ENCODE results near the gene ZNF174.
A peak's percentile ranks its signal among the peaks of the same experiment; 100 is the strongest.

The ZNF174 gene
- total RNA-seq = 6.1 to 14.5 reads per million in 2 experiments

DNA sequence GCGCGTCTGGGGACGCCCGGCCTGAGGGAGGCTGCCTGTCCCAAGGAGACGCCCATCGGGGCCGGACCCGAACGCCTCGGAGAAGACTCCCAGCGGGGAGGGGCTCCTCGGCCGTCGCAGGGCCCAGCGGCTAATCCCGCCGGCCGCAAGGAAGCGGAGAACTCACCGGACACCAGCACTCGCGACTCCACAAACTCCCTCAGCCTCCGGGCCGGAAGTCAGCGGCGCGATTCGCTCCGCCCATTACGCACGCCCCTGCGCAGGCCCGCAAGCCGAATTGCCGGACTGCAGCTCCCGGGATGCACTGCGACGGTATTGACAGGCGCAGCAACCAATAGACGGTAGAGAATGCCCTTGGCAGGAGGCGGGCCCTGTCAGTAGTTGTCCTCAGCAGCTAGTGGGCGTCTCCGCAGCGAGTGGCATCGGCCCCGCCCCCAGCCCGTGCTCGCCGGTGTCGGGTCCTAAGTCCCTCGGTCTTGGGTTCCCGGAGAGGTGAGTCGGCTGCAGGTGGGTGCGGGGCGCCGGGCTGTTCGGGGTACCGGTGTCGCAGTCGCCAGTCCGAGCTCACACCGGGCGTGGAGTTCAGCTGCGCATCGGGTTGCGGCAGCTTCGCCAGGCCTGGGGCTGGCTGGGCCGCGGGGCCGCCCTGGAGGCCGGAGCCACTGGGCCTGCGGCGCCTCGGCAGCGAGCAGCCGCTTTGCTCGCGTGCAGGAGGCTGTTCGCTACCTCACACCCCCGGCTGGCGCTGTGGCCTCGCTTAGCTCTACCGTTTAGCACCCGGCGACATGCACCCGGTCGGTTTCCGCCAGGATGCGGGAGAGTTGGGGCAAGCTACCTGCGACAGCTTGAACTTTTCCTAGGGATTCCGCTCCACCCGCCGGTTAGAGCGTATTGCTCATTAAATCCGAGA is at the start of gene ZNF174, which contains the start of gene ZSCAN32:
Gene ZNF174, plus strand, starts transcription at position 437 of the 910 bp plus-strand sequence. CDS start 790 bp downstream, outside the sequence.
Gene ZSCAN32, minus strand, starts transcription at position 226 of the 910 bp plus-strand sequence. CDS start 3,447 bp downstream, outside the sequence.
- DNase-seq (ENCODE audit: low read depth) = peak; percentile 99

DNA sequence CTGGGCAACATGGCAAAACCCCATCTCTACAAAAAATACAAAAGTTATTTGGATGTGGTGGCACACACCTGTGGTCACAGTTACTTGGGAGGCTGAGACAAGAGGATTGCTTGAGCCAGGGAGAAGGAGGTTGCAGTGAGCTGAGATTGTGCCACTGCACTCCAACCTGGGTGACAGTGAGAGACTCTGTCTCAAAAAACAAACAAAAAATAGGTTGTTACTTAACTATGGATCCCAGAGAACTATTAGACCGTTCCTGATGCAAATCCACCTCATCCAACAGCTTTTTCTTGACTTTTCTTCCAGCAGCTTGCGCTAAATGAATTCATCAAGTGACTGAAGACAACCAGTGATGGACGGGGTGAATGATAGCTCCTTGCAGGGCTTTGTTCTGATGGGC is 45.4 kb upstream of the ZNF174 start, which contains the start of gene OR2C1:
Gene OR2C1, plus strand, starts transcription at position 301 of the 400 bp plus-strand sequence. Its CDS starts 52 bp downstream, at position 353.
- no peak for DNase-seq (ENCODE audit: low read depth)

DNA sequence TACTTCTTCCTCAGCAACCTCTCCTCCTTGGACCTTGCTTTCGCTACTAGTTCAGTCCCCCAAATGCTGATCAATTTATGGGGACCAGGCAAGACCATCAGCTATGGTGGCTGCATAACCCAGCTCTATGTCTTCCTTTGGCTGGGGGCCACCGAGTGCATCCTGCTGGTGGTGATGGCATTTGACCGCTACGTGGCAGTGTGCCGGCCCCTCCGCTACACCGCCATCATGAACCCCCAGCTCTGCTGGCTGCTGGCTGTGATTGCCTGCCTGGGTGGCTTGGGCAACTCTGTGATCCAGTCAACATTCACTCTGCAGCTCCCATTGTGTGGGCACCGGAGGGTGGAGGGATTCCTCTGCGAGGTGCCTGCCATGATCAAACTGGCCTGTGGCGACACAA is 44.9 kb upstream of the ZNF174 start:
- no peak for DNase-seq (ENCODE audit: low read depth)

DNA sequence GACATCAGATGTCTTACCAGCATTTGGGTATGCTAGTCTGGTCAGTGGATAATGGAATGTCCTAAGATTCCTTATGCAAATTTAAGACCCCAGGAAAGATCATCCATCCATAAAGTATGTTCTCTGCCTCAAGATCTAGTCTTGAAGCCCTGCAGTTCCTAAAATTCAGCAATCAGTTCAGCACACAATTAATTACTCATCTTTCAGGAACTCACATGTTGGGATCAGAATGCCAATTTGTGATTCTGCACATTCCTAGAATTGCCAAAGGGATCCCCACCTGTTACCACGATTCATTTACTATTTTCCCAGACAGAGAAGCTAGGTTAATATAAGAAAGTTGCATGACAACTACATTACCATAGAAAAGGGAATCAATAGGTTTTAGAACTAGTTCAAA is 42.1 kb upstream of the ZNF174 start:
- no peak for DNase-seq (ENCODE audit: low read depth)

DNA sequence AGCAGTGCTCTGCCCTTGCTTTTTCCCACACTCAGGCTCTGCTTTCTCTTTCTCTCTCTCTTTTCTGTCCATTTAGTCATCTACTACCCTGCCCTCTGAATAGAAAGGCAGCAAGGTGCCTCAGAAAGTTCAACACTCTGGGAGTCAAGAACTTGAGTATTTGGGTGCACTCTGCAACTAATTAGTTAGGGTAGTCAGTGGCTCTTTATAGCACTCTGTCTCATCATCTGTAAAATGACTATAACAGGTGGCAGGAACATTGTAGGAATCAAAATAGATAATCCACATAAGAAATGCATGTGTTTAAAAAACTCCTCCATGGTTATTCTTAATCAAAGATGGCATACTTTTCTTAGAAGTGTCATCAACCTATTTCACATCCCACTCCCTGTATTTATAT is 38.1 kb upstream of the ZNF174 start:
- no peak for DNase-seq (ENCODE audit: low read depth)

DNA sequence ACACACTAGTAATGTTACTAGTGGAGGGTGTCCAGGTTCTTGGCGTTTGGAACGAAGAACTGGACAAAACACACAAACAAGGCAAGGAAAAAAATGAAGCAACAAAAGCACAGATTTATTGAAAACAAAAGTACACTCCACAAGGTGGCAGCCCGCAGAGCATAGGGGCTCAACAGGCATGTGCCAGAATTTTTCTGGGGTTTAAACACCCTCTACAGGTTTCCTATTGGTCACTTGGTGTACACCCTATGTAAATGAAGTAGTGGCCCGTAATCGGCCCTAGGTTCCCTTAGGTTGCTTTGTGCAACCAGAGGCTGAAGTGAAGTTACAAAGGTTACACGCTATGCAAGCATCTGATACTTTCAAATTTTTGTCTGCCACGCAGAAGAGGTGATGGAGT is 37.2 kb upstream of the ZNF174 start:
- DNase-seq (ENCODE audit: low read depth) = no peak

DNA sequence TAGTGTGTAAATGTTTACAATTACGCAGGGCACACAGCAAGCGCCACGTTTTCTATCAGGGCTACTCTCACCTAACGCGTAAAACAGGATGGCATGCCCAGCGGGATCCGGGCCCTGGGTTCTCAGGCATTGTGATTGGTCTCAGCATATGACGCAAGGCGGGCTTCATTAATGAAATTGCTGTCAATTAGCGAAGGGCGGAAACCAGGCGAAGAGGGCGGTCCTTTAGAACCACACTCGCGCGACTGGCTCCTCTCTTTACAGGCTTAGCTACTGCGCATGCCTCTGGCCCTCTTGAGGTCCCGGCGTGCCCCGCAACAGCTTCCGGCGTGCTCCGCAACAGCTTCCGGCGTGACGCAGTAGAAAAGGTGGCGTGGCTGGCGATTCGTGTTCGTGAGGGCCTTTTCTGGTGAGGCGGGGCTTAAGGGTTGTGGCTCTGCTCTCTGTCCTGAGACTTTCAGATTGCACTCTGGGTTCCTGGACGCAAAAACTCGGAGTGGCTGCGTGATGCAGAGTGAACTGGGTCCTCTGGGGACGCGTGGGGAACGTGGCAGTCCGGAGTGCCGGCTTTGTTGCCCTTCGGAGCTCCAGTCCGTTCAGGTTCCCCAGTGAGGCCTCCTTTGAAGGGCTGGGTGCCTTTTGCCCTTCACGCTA is 36.1 kb upstream of the ZNF174 start:
- peak; percentile 80 for DNase-seq (ENCODE audit: low read depth)

DNA sequence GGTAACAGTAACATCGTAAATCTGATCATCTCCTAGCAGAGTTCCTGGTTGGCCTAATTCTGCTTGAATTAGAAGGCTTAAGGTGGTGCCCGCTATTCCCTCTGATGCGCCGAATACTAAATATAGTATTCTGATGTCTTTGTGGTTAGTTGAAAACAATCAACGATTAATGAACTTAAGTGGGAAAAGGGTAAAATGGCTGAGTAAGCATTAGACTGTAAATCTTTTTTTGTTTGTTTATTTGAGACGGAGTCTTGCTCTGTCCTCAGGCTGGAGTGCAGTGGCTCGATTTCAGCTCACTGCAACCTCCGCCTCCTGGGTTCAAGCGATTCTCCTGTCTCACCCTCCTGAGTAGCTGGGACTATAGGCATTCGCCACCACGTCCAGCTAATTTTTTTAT is 31.9 kb upstream of the ZNF174 start:
- DNase-seq (ENCODE audit: low read depth) = no peak

DNA sequence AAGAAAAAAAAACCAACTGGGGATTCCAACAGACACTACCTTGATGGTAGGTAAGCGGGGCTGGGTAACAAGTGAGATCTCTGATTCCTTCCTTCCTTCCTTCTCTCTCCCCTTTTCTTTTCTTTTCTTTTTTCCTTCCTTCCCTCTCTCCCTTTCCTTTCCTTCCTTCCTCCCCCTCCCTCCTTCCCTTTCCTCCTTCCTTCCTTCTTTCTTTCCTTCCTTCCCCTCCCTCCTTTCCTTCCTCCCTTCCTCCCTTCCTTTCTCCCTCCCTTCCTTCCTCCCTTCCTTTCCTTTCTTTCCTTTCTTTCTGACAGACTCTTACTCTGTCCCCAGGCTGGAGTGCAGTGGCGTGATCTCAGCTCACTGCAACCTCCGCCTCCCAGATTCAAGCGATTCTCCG is 25.3 kb upstream of the ZNF174 start:
- DNase-seq (ENCODE audit: low read depth) = no peak

DNA sequence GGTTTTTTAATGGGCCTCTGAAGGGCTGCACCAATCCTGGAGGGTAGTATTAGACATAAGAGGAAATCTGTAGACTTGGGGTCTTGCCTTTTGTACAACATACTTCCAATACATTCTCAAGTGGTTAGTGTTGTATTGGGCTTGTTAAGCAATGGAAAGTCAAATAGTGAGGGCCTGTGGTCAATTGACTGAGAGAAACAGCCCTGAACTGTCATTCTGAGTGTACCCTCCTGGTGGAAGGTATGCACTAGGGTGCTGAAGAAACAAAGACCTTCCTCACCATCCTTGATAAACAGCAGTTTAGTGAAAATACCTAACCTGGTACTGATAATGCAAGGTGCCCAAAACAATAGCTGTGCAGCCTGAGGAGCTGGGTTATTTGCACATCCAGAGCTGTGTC is 23.1 kb upstream of the ZNF174 start:
- no peak for DNase-seq (ENCODE audit: low read depth)

DNA sequence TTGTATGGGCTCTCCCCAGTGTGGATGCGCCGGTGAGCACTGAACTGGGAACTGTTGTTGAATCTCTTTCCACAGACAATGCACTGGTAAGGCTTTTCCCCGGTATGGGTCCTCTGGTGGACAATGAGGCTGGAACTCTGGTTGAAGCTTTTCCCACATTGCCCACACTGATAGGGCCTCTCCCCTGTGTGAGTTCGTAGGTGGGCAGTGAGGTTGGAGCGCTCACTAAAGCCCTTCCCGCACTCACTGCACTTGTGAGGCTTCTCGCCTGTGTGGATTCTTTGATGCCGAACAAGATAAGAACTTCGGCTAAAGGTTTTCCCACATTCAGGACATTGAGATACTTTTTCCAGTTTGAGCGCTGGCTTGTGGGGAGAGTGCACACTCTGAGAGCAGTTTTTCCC is 18.0 kb upstream of the ZNF174 start:
- DNase-seq (ENCODE audit: low read depth) = no peak

DNA sequence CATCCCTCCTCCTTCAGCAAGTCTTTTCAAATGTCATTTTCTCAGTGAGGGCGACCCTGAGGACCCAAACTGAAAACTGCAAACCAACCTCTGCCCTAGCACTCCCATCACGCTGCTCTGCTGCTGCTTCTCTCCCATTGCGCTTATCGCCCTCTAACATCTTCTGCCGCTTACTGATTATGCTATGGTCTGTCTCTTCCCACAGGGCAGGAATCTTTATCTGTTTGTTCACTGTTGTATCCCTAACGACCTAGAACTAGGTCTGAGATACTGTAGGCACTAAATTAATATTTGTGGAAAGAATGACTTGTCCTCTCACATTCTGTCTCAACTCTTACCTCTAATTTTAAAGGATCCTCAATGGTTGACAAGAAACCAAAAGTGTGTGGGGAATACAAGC is 12.7 kb upstream of the ZNF174 start:
- no peak for DNase-seq (ENCODE audit: low read depth)

DNA sequence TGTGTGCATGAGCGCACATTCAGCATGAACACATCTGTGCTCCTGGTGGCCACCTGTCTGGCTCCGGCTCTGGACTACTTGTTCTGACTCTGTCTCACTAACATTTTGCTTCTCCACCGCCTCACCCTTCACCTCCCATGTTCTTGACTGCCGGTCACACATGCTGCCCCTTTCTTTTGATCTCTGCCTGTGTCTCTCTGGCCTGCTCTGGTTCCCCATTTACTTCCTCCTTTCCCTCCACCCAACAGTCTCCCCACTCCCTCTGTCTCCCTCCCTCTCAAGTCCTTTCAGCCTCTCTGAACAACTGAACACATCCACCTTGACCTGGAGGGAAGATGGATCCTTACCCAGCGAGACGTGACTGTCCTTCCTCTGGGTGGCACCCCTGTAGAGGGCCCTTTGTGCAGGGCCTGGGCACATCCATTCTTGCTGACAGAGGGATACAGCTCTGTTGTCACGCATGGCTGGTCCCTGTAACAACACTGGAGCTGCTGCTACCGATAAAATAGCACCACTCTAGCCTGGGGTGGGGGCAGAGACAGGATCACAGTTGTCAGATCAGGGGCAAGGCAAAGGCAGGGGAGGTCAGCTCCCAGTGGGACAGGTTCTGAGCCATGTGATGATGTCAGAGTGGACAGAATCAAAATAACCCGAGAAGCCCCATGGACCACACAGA is 11.2 kb upstream of the ZNF174 start:
- DNase-seq (ENCODE audit: low read depth) = no peak

DNA sequence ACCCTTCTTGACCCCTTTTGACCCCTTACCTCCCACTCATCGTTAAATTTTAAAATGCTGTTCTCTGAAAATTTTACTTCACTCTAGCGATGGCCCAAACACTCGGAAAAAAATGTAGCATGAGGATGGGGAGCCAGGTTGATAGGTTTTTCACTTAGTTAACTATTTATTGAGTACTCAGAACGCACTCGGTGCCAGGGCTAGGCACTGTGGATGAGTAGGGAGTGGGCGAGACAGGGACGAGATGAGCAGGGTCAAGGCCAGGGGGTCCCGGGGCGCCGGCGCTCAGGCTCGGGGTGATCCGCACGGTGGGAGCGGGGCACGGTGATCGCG is 603 bp upstream of the ZNF174 start:
- DNase-seq (ENCODE audit: low read depth) = no peak

DNA sequence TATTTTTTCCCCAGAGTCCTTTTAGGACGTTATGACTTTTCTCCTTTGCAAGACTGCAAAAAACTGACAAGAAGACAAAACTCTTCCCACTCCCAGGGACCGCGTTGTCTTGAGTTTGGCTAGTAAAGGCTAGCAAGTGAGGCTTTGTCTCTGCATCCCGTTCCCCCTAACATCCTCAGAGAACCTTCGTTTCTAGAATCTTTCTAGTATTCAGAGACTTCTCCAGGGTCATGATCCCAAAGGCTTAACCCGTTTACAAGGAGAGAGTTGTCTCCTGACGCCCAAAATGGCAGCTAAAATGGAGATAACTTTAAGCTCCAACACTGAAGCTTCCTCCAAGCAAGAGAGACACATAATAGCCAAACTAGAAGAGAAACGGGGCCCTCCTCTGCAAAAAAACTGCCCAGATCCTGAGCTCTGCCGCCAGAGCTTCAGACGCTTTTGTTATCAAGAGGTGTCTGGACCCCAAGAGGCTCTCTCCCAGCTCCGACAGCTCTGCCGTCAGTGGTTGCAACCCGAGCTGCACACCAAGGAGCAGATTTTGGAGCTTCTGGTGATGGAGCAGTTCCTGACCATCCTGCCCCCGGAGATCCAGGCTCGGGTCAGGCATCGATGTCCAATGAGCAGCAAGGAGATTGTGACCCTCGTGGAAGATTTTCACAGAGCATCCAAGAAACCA is 843 bp downstream of the ZNF174 start:
- DNase-seq (ENCODE audit: low read depth) = no peak

DNA sequence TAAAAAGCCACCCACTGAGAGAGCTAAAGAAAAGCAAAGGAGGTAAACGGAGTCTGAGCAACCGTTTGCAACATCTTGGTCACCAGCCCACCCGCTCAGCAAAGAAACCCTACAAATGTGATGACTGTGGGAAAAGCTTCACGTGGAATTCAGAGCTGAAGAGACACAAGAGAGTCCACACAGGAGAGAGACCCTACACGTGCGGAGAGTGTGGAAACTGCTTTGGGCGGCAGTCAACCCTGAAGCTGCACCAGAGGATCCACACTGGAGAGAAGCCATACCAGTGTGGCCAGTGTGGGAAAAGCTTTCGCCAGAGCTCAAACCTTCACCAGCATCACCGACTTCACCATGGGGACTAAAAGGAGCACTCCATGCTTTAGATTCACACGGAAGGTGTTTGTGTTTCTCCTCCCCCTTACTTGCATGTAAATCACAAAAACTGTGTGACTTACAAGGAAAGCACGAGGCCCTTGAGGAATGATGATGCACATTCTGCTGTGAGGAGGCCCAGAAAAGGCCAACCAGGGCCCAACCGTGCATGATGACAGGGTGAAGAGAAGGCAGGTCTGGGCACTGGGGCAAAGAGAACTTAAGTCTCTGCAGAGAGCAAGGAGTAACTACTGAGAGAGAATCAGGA is 7.7 kb downstream of the ZNF174 start:
- DNase-seq (ENCODE audit: low read depth) = no peak

DNA sequence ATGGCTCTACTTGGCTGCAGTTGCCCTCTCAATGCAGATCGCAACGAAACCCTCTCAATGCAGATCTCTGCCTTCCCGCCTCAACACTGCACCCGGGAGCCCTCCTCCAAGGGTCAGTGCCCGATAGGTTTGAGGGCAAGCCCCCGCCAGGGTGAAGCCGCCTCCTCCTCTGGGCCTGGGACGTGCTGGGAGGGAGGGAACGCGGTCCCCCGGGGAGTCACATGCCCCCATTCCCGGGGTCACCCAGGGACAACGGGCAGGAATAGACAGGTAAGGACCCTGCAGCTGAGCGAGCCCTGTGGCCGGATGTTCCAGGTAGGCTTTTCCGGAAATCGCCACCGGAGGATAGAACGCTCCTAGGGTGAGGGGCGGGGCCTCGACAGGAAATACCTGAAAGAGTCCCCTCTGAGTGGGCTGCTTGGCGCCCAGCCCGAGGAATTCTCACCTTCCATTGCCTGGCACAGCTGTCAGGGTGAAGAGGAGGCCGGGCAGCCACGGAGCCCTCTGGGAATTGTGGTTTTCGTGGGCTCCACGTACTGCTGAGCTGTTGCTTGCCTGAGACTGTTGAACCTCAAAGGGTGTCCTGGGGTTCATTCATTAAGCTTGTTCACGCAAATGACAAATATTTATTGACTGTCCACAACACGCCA is 12.8 kb downstream of the ZNF174 start:
- no peak for DNase-seq (ENCODE audit: low read depth)

DNA sequence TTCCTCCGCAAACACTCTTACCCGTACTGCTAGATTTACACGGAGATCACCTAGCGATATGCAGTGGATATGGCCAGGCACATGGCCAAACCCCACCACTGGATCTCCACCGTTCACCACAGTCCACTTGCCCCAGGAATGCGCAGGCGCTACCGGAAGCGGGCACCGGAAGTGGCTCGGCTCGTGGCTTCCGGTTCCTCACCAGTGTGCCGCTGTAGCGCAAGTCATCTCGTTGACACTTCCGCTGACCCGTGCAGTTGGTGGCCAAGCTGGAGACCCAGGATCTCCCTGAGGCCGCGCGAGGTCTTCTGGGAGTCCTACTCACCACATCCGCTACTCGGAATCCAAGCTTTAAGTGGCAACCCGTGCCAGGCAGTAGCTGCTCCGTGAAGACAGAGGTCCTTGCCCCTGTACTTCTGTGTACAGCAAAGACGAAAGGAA is 30.8 kb downstream of the ZNF174 start:
- DNase-seq (ENCODE audit: low read depth) = no peak

DNA sequence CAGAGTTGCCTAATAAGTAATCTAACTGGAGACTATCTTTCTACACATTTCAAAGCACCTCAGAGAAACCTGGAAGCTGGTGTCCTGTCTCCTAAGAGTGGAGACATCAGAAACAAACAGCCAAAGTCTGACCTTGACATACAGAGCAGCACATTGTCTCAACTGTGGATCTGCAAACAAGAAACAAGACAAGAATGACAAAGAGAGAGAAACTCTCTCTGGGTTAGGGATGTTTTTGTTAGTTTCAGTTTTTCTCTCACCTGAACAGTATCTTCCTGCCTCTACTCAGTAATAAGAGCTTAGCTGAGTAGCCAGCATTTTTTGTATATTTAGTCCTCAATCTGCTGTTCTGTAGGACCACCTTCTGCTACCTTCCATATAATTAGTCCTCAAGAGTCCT is 33.4 kb downstream of the ZNF174 start:
- no peak for DNase-seq (ENCODE audit: low read depth)

DNA sequence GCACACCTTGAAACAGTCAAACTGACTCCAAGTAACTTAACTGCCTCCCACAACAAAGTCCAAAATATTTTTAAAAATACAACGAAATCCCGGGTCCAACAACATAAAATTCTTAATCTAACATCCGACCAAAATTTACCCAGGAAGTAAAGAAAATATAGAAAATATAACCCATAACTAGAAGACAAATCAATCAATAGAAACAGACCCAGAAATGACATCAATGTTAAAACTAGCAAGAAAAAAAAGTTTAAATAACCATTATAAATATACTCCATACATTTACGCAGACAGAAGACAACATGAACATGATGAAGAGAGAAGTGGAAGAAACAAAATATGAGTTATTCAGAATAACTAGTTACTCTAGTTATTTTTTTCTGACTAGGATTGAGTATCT is 38.6 kb downstream of the ZNF174 start:
- no peak for DNase-seq (ENCODE audit: low read depth)

Data from T follicular helper cell (primary cell).